GM18511 (cell line): Measurements from ENCODE around the gene SPINK9.
A peak's percentile ranks its signal among the peaks of the same experiment; 100 is the strongest.

Experiments
- ATAC-seq: cut with Tn5 transposase; IDR thresholded peaks from one replicate; pipeline ENCODE4 v1.9.1; 2021; ENCODE audit warnings: mild to moderate bottlenecking, moderate library complexity; ENCODE audit not compliant: unreplicated experiment

The SPINK9 gene

DNA sequence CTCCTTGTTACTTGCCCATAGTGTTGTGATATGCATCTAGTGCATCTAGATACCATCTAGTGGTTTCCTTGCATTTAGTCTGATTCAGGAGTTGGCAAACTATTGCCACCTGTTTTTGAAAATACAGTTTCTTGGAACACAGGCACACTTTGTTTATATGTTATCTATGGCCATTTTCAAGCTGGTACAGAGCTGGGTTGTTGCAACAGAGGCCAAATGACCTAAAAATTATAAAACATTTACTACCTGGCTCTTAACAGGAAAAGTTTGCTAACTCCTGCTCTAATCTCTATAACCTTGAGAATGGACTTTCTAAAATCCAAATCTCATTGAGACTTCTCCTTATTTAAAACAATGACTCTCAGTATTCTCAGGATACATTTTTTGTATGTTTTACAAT is 29.0 kb downstream of the SPINK9 start:
- ATAC-seq, result no peak

- no peak for ATAC-seq
Observed at GRCh38 chr5:148368299-148368698, 32.9 kb downstream of the SPINK9 start.

GRCh38 chr5:148372166-148372725 is 36.9 kb downstream of the SPINK9 start:
- ATAC-seq, result no peak

GRCh38 chr5:148372893-148373292 is 37.5 kb downstream of the SPINK9 start:
- ATAC-seq, result no peak

- peak; percentile 91 for ATAC-seq
Observed at GRCh38 chr5:148374690-148375360, 39.5 kb downstream of the SPINK9 start.

DNA sequence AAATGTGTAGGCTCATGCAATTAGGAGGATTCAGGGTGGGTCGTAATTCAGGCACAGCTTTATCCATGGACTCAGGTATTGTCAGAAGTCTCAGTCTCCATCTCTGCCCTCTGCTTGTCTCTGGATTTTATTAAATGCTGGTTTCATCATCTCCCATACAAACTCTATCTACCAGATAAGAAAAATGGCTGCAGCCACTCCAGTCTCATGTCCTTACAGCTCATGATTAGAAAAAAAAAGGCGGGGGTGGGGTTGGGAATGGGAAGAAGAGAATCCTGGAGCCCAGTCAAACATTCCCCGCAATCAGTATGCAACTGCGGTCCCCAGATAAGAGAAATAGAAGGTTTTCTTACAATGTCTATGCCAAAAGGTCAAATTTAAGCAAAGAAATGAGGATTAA is 40.8 kb downstream of the SPINK9 start:
- ATAC-seq, result no peak

DNA sequence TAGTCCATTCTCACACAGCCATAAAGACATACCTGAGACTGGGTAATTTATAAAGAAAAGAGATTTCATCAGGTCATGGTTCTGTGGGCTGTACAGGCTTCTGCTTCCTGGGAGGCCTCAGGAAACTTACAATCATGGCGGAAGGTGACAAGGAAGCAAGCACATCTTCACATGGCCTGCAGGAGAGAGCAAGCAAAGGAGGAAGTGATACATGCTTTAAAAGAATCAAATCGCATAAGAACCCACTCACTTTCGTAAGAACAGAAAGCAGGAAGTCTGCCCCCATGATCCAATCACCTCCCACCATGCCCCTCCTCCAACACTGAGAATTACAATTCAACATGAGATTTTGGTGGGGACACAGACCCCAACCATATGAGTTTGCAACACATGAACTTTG is 43.3 kb downstream of the SPINK9 start:
- no peak for ATAC-seq

DNA sequence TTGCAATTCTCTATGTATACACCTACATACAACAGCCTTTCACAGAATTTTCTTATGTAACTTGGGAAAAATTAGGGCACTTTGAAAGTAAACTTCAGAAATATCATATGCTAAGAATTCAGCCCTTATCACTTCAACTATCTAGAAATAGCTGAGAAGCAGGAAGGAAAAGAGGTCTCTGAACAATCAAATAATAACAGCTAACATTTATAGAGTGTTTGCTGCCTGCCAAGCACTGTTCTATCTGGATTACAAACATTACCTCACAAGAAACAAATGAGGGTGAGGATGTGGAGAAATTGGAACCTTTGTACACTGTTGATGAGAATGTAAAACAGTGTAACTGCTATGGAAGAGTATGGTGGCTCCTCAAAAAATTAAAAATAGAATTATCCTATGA is 44.0 kb downstream of the SPINK9 start:
- no peak for ATAC-seq

DNA sequence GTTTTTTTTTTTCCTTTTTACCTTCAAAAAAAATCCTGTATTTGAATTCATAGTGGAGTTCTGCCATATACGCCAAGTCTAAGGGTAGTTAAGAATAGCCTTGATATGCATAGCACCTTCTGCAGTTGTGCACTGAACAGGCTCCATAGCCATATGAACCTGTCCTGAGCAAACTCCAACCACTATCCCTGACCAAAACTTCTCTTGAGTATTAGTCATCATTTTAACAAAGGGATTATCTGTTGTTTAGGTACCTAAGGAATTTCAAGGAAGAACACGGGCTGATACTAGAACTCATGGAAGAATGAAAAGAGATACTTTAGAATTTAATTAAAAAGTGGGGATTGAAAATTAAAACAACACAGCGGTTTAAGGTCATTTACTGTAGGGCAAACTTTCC is 46.5 kb downstream of the SPINK9 start:
- ATAC-seq, result no peak

- ATAC-seq, result no peak
Observed at GRCh38 chr5:148382961-148383360, 47.6 kb downstream of the SPINK9 start.

DNA sequence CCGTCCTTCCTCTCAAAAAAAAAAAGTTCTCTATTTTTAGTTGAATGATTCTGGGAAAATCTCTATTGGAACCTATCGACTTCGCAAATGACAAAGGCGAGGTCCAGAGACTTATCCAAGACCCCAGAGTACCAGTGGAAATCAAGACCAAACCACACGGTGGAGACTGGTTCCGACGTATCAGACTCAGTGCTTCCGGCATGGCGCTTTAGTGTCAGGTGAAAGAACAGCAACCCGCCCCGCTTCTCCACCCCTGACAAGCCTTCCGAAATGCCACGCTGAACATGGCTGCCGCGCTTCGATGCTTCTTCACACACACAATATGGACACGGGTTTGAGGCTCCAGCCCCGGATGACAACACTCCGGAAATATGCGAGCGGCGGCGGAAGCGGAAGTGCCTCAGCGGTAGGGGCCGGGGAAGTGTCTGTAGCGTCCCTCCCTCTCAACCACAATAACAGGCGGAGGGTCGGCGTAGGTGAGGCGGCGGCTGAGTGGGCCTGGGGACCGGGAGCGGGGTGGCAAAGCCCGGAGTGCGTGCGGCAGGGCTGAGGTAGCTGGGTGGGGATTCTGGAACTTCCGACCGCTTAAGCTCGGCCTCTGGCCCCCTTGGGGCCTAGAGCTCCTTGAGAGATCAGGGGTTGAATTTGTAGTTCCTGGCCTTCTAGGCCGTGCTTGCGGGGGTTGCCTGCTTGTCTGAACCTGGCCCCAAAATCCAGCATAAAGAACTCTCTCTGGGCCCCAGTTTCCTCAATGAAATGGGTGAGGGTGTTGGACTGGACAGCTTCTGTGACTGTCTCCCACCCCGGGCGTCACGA is 48.4 kb downstream of the SPINK9 start, which contains the start of gene FBXO38:
Gene FBXO38 (plus strand): TSS at position 395 of the 816 bp plus-strand sequence. CDS start 10,819 bp downstream, outside the sequence.
- ATAC-seq, result peak; percentile 98

- ATAC-seq, result peak; percentile 29
Observed at GRCh38 chr5:148384380-148384737, 49.0 kb downstream of the SPINK9 start.

GRCh38 chr5:148385094-148385493 is 49.7 kb downstream of the SPINK9 start:
- no peak for ATAC-seq

- ATAC-seq, result no peak
Observed at GRCh38 chr5:148386041-148386440, 50.7 kb downstream of the SPINK9 start.

DNA sequence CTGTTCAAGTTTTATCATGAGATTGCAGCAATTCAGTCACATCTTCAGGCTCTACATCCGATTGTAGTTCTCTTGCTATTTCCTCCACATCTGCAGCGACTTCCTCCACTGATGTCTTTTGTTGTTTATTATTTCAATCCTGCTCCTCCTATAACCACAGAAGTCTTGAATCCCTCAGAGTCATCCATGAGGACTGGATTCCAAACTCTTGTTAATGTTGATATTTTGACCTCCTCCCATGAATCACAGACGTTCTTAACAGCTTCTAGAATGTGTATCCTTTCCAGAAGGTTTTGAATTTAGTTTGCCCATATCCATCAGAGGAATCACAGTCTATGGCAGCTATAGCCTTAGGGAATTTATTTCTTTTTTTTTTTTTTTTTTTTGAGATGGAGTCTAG is 52.0 kb downstream of the SPINK9 start:
- ATAC-seq, result no peak

DNA sequence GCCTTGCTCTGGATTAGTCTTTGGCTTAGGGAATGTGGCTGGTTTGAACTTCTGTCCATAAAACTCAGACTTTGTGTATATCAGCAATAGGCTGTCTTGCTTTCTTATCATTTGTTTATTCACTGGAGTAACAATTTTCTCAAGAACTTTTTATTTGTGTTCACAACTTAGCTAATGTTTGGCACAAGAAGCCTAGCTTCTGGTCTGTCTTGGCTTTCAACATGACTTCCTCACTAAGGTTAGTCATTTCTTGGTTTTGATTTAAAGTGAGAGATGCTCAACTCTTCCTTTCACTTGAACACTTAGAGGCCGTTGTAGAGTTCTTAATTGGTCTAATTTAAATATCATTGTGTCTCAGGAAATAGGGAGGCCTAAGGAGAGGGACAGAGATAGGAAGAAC is 53.3 kb downstream of the SPINK9 start:
- ATAC-seq, result peak; percentile 19
